Right lobe of liver (tissue), 4 donors: ENCODE results near the gene PPIL6.

ENCODE experiments used
- POLR2A ChIP-seq: fragments of 450-650 bp; IDR thresholded peaks from one replicate; pipeline ENCODE4 v1.6.1; 2017; ENCODE audit warnings: antibody characterized with exemption, mild to moderate bottlenecking
- TF ChIP-seq, protein P1 (sequence below), 4 donors: fragments of 200-600 bp in 3 of 4; fragments of 450-650 bp in 1 of 4; IDR thresholded peaks; one replicate each; pipeline versions ENCODE4 v1.5.1 to v1.8.0; 2016 to 2022; ENCODE audit warnings: antibody characterized with exemption in 4 of 4, mild to moderate bottlenecking in 2 of 4
- donor health status: DM: no; HTN: no; CAD: no.
- donor health status: DM: no; HTN: no; CAD: no.
- donor health status: DM: no; HTN: yes; CAD: no.

DNA sequence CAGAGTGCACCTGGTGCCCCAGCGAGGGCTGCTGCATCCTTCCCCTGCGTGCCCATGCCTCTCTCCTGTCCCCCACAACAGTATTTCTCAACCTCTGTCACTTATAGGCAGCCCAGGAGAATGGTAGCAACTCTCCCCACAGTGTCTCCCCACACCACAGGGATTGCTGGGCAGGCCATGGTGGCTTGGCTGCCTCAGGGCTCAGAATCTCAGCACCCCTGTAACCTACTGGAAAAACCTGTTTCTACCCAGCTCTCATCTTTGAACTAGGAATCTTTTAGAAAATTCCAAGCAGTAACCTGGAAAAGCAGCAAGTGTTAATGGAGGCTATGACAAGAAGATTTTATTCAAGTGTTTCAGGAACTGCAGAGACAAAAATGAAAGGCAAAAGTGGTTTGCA is 96.2 kb downstream of the PPIL6 start:
- TF ChIP-seq, protein P1, sequence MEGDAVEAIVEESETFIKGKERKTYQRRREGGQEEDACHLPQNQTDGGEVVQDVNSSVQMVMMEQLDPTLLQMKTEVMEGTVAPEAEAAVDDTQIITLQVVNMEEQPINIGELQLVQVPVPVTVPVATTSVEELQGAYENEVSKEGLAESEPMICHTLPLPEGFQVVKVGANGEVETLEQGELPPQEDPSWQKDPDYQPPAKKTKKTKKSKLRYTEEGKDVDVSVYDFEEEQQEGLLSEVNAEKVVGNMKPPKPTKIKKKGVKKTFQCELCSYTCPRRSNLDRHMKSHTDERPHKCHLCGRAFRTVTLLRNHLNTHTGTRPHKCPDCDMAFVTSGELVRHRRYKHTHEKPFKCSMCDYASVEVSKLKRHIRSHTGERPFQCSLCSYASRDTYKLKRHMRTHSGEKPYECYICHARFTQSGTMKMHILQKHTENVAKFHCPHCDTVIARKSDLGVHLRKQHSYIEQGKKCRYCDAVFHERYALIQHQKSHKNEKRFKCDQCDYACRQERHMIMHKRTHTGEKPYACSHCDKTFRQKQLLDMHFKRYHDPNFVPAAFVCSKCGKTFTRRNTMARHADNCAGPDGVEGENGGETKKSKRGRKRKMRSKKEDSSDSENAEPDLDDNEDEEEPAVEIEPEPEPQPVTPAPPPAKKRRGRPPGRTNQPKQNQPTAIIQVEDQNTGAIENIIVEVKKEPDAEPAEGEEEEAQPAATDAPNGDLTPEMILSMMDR (IDR thresholded peaks at IDR 0.05), result no peak
- no peak for TF ChIP-seq POLR2A
